Right lobe of liver (tissue), 6 donors: ENCODE measurements around the gene MMRN2. TPM values are rescaled to one million over a fixed set of nuclear protein-coding genes. Genes with fewer than 3 reads are reported as not detected.
"Not testable (repeated sequence)": the region's sequence is repeated elsewhere in the genome, so short reads cannot be mapped to it uniquely, and the experiment has no call there.

Experiments
- ATAC-seq, 4 donors: fragments of 200-7000 bp; cut with Tn5 transposase; one replicate each; pipeline ENCODE4 v1.9.1; 2020; ENCODE audit warnings: mild to moderate bottlenecking in 4 of 4, moderate library complexity in 4 of 4
- DNase-seq, 3 donors: peaks; one replicate each; pipeline ENCODE4 v3.0.0-alpha.2; 2020
- H3K27ac ChIP-seq, 3 donors: fragments of 200-600 bp; one replicate each; pipeline ENCODE4 v1.8.0; 2022
- H3K27me3 ChIP-seq, 2 donors: fragments of 200-600 bp; one replicate each; pipeline ENCODE4 v1.8.0; 2022
- H3K36me3 ChIP-seq, 4 donors: fragments of 200-600 bp; sonication (generic) in 1 of 4; one replicate each; pipeline versions ENCODE4 v1.5.1 to v1.8.0; 2017 to 2022; ENCODE audit warnings: control low read depth in 1 of 4
- H3K4me1 ChIP-seq, 4 donors: fragments of 200-600 bp; sonication (generic) in 1 of 4; one replicate each; pipeline versions ENCODE4 v1.5.1 to v1.8.0; 2017 to 2022; ENCODE audit warnings: control low read depth in 1 of 4
- H3K4me3 ChIP-seq, 3 donors: fragments of 200-600 bp; one replicate each; pipeline ENCODE4 v1.8.0; 2022
- H3K9me3 ChIP-seq, 4 donors: fragments of 200-600 bp; sonication (generic) in 1 of 4; one replicate each; pipeline versions ENCODE4 v1.5.1 to v1.8.0; 2017 to 2022; ENCODE audit warnings: control low read depth in 1 of 4
- CTCF ChIP-seq, 4 donors: fragments of 200-600 bp in 3 of 4; fragments of 450-650 bp in 1 of 4; IDR thresholded peaks; one replicate each; pipeline versions ENCODE4 v1.5.1 to v1.8.0; 2016 to 2022; ENCODE audit warnings: antibody characterized with exemption in 4 of 4, mild to moderate bottlenecking in 2 of 4
- POLR2A ChIP-seq: fragments of 450-650 bp; IDR thresholded peaks from one replicate; pipeline ENCODE4 v1.6.1; 2017; ENCODE audit warnings: antibody characterized with exemption, mild to moderate bottlenecking
- WGBS: methylation state at CpG from one replicate; pipeline ENCODE4 v1.1.6; 2018; ENCODE audit warnings: low coverage, low lambda C conversion rate; ENCODE audit not compliant: insufficient coverage; ENCODE audit errors: missing lambda C conversion rate; 5-methylcytosine and 5-hydroxymethylcytosine counted together
- intact Hi-C, 2 donors: fragments of 100-400 bp; cut with DNase I; formaldehyde crosslinking; loops; one replicate each; pipeline versions ENCODE4 v1.11.2 to v1.14.1; 2022
- total RNA-seq, 6 experiments: library from RNA; depleted of rRNA in 2 of 6; stranded (reverse); fragments of >200 nt in 2 of 6; fragmentation: NEBNext Ultra II Directional in 3 of 6; extraction: Animal tissue kit (Norgen Biotek cat#: 25700) in 3 of 6; gene quantifications; one replicate each; pipeline versions ENCODE4 v1.1.0 to v1.2.4, GENCODE V29; 2016 to 2023
- donor health status: DM: no; HTN: yes; CAD: no.
- donor health status: DM: no; HTN: no; CAD: no.
- donor health status: DM: no; HTN: no; CAD: no.
- donor health status: DM: no; HTN: yes; CAD: no.
- donor health status: DM: no; HTN: yes; CAD: no.

Gene MMRN2
- total RNA-seq, 6 experiments from 2014 or later = 6.2 to 11.8 (median 9.1) TPM

- ATAC-seq (peak; percentile 52 to 78 (median 69)), DNase-seq (peak in 2 of 3 donors; percentile 61 to 75)
- H3K4me3 ChIP-seq = no peak overlapping the region
- no peaks in the 10 kb centered on the region for H3K27me3 ChIP-seq
- H3K36me3 ChIP-seq = no peaks in the 10 kb centered on the region
- 42% methylated on average over 4 of the region's 15 CpGs for WGBS
- TF ChIP-seq CTCF (IDR thresholded peaks at IDR 0.05) = no peak
- TF ChIP-seq POLR2A = no peak
- intact Hi-C loops = no loop called here
- peak overlapping the region in 1 of 3 donors; percentile 75 for H3K27ac ChIP-seq
- no peaks in the 10 kb centered on the region for H3K9me3 ChIP-seq
- peaks cover 0 to 9% (median 4%) of the 10 kb centered on the region in 4 donors for H3K4me1 ChIP-seq
Measured at GRCh38 chr10:86953747-86954680, 3.4 kb downstream of the MMRN2 start.

GRCh38 chr10:86952697-86953096 is 4.7 kb downstream of the MMRN2 start:
- H3K4me1 ChIP-seq, ATAC-seq, H3K27me3 ChIP-seq, intact Hi-C loops, H3K36me3 ChIP-seq, H3K4me3 ChIP-seq, H3K9me3 ChIP-seq, H3K27ac ChIP-seq: not testable (repeated sequence)
- DNase-seq = peak in 1 of 3 donors; percentile 1
- WGBS = 92% methylated on average over 8 of the region's 10 CpGs

DNA sequence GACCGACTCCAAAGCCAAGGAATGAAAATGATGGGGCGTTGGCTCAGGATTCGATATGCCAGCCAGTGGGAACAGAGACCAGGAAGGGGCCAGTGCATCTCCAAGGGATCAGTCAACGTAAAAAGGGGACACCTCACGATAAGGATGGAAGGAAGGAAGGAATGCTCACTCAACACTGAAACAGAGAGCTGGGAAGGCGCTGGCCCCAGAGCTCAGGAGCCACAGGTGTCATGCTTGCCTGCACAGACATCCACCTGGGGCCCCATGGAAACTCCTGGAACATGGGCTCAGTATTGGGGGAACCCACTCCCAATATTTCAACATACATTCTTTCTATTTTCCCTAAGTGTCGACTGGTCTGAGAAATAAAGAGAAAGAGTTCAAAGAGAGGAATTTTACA is 5.3 kb downstream of the MMRN2 start:
- H3K9me3 ChIP-seq = no peaks in the 10 kb centered on the region
- H3K4me3 ChIP-seq = no peak overlapping the region
- H3K4me1 ChIP-seq = peaks cover 0 to 6% (median 2%) of the 10 kb centered on the region in 4 donors
- H3K36me3 ChIP-seq = no peaks in the 10 kb centered on the region
- TF ChIP-seq CTCF (IDR thresholded peaks at IDR 0.05) = no peak
- no peak for TF ChIP-seq POLR2A
- no peaks in the 10 kb centered on the region for H3K27me3 ChIP-seq
- H3K27ac ChIP-seq = no peak overlapping the region
- DNase-seq (peak in 1 of 3 donors; percentile 11), ATAC-seq (no peak)
- intact Hi-C loops = no loop called here
- WGBS = 82% methylated on average over 7 of the region's 7 CpGs

- Histone ChIP-seq H3K4me1 (peaks cover 0 to 6% (median 2%) of the 10 kb centered on the region in 4 donors), H3K27me3 (no peaks in the 10 kb centered on the region), H3K4me3 (no peak overlapping the region), H3K36me3 (no peaks in the 10 kb centered on the region), H3K27ac (no peak overlapping the region), H3K9me3 (no peaks in the 10 kb centered on the region)
- no peak for TF ChIP-seq POLR2A
- TF ChIP-seq CTCF (IDR thresholded peaks at IDR 0.05) = no peak
- ATAC-seq (no peak), DNase-seq (peak in 1 of 3 donors; percentile 22)
- intact Hi-C loops = no loop called here
Measured at GRCh38 chr10:86951184-86951761, 6.1 kb downstream of the MMRN2 start.

DNA sequence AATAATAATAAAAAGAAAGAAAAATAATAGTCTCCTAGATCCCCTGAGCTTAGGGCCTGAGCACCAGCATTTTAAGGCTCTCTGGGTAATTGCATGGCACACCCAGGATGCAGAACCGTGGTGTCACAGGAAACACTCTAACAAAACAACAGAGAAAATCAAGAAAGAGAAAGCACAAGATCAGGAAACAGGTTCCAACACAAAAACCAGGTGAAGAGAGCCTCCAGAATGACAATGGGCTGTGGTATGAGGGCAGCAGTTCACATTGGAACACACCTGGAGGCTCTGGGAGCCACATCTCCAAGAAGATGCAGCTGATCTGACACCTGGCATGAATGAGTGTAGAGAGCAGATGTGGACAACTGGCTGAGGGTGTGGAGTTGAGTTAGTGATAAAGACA is 7.1 kb downstream of the MMRN2 start:
- H3K4me1 ChIP-seq = peaks cover 0 to 6% (median 2%) of the 10 kb centered on the region in 4 donors
- no peak for DNase-seq
- WGBS = 36% methylated on average over 1 of the region's 1 CpG
- no peaks in the 10 kb centered on the region for H3K36me3 ChIP-seq
- no peak for TF ChIP-seq POLR2A
- no peak for TF ChIP-seq CTCF (IDR thresholded peaks at IDR 0.05)
- intact Hi-C loops = no loop called here
- no peak overlapping the region for H3K4me3 ChIP-seq
- no peak overlapping the region for H3K27ac ChIP-seq
- ATAC-seq = no peak
- no peaks in the 10 kb centered on the region for H3K27me3 ChIP-seq
- no peaks in the 10 kb centered on the region for H3K9me3 ChIP-seq

- H3K4me1 ChIP-seq = peaks cover 0 to 17% (median 9%) of the 10 kb centered on the region in 4 donors
- H3K36me3 ChIP-seq, H3K27me3 ChIP-seq, H3K4me3 ChIP-seq, H3K9me3 ChIP-seq, ATAC-seq, intact Hi-C loops, H3K27ac ChIP-seq: not testable (repeated sequence)
- WGBS = 91% methylated on average over 4 of the region's 4 CpGs
- peak in 1 of 3 donors; percentile 27 for DNase-seq
Measured at GRCh38 chr10:86947806-86948205, 9.6 kb downstream of the MMRN2 start.
